Measurements from ENCODE around the gene SLC22A1. TPM values are rescaled to one million over a fixed set of nuclear protein-coding genes. Genes with fewer than 3 reads are reported as not detected.

SLC22A1 gene
- total RNA-seq, 1 experiment from 2014 or later = 0.86 TPM

DNA sequence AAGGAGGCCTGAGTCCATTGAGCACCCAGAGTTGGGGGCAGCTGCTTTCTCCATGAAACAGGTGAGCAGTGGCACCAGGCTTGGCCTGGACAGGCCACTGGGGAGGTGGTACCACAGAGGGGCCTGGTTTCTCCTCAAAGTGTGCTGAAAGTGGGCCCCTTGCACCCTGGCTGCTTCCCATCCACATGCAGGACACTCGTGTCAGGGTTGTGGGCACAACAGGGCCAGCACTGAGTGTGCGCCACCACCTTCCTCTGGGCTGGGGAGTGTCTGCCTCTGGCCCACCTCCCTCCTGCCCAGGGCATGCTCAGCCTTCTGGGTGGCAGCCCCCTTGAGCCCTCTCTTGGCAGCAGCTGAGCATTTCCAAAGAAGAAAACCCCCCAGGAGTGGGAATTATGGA lies 5.2 kb upstream of the SLC22A1 start:
- Histone ChIP-seq H3K4me2 (ENCODE audit: low read length) (no peak overlapping the region), H3K9me3 (ENCODE audit: control insufficient read depth in 1 of 2, insufficient read depth in 1 of 2, low read depth in 1 of 2, low read length in 2 of 2) (peaks cover 6% of the 10 kb centered on the region in 2 experiments; a peak in 1 of 4 replicates), H3K27me3 (ENCODE audit: insufficient read depth, low read length) (no peaks in the 10 kb centered on the region), H2AFZ (ENCODE audit: low read depth, low read length, poor library complexity, severe bottlenecking) (no peak overlapping the region), H3K4me3 (replicated peaks in 1 of 2; ENCODE audit: low read depth in 1 of 2, low read length in 2 of 2) (no peak overlapping the region), H3K36me3 (ENCODE audit: control insufficient read depth in 1 of 2, insufficient read depth in 2 of 2, low read length in 2 of 2) (no peaks in the 10 kb centered on the region), H3K9ac (ENCODE audit: low read length) (no peak overlapping the region), H4K20me1 (ENCODE audit: insufficient read depth) (no peaks in the 10 kb centered on the region), H3K27ac (ENCODE audit: low read depth, low read length) (no peak overlapping the region), H3K79me2 (ENCODE audit: insufficient read depth, low read length) (no peaks in the 10 kb centered on the region), H3K4me1 (ENCODE audit: control insufficient read depth in 1 of 2, insufficient read depth in 2 of 2, low read length in 2 of 2) (no peaks in the 10 kb centered on the region), H3K9me2 (ENCODE audit: insufficient read depth) (no peaks in the 10 kb centered on the region)
- ChIA-PET POLR2A (no interaction called here), RAD21 (ENCODE audit: low non-redundant PET in 1 of 2, low total read pairs in 2 of 2, uncharacterized antibody in 2 of 2, unreplicated experiment in 2 of 2) (no interaction called here), CTCF (no interaction called here)
- TF ChIP-seq, protein P1, sequence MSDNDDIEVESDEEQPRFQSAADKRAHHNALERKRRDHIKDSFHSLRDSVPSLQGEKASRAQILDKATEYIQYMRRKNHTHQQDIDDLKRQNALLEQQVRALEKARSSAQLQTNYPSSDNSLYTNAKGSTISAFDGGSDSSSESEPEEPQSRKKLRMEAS (IDR thresholded peaks at IDR 0.05) = no peak
- TF ChIP-seq, protein P2, sequence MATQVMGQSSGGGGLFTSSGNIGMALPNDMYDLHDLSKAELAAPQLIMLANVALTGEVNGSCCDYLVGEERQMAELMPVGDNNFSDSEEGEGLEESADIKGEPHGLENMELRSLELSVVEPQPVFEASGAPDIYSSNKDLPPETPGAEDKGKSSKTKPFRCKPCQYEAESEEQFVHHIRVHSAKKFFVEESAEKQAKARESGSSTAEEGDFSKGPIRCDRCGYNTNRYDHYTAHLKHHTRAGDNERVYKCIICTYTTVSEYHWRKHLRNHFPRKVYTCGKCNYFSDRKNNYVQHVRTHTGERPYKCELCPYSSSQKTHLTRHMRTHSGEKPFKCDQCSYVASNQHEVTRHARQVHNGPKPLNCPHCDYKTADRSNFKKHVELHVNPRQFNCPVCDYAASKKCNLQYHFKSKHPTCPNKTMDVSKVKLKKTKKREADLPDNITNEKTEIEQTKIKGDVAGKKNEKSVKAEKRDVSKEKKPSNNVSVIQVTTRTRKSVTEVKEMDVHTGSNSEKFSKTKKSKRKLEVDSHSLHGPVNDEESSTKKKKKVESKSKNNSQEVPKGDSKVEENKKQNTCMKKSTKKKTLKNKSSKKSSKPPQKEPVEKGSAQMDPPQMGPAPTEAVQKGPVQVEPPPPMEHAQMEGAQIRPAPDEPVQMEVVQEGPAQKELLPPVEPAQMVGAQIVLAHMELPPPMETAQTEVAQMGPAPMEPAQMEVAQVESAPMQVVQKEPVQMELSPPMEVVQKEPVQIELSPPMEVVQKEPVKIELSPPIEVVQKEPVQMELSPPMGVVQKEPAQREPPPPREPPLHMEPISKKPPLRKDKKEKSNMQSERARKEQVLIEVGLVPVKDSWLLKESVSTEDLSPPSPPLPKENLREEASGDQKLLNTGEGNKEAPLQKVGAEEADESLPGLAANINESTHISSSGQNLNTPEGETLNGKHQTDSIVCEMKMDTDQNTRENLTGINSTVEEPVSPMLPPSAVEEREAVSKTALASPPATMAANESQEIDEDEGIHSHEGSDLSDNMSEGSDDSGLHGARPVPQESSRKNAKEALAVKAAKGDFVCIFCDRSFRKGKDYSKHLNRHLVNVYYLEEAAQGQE (IDR thresholded peaks at IDR 0.05; ENCODE audit: low read depth) = no peak
- TF ChIP-seq EZH2phosphoT487 (IDR thresholded peaks at IDR 0.05; ENCODE audit: borderline replicate concordance) (no peak), TCF7L2 (IDR thresholded peaks at IDR 0.05; ENCODE audit: borderline replicate concordance, extremely low read depth, insufficient read depth, insufficient read length) (no peak)
- BruUV-seq (replicated peaks) = no TSS peak
- intact Hi-C loops (cut with micrococcal nuclease) = no loop called here
- DNase-seq (ENCODE audit: low read depth, low spot score) = no peak
- no peak for ATAC-seq

DNA sequence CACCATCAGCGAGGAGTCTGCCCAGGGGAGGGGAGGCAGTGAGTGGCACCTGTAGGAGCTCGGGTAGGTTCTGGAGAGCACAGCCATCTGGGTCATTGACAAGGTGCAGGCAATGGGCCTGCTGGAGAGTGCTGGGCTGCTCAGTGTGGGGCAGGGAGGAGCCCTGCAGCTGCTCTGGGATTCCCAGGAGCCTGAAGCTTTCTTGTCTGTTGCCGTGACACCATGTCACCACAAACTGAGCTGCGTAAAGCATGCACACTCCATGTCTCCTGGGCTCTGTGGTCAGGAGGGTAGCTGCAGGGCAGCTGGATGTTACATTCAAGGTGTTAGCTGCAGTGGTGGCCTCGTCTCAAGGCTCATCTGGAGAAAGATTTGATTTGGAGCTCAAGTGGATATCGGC lies 4.5 kb upstream of the SLC22A1 start:
- no TSS peak for BruUV-seq (replicated peaks)
- no peak for DNase-seq (ENCODE audit: low read depth, low spot score)
- Histone ChIP-seq H3K9me3 (ENCODE audit: control insufficient read depth in 1 of 2, insufficient read depth in 1 of 2, low read depth in 1 of 2, low read length in 2 of 2) (peaks cover 6% of the 10 kb centered on the region in 2 experiments; a peak in 1 of 4 replicates), H3K79me2 (ENCODE audit: insufficient read depth, low read length) (no peaks in the 10 kb centered on the region), H3K4me2 (ENCODE audit: low read length) (no peak overlapping the region), H3K9ac (ENCODE audit: low read length) (no peak overlapping the region), H3K36me3 (ENCODE audit: control insufficient read depth in 1 of 2, insufficient read depth in 2 of 2, low read length in 2 of 2) (no peaks in the 10 kb centered on the region), H4K20me1 (ENCODE audit: insufficient read depth) (no peaks in the 10 kb centered on the region), H3K4me3 (replicated peaks in 1 of 2; ENCODE audit: low read depth in 1 of 2, low read length in 2 of 2) (no peak overlapping the region), H3K27me3 (ENCODE audit: insufficient read depth, low read length) (no peaks in the 10 kb centered on the region), H3K27ac (ENCODE audit: low read depth, low read length) (no peak overlapping the region), H3K4me1 (ENCODE audit: control insufficient read depth in 1 of 2, insufficient read depth in 2 of 2, low read length in 2 of 2) (no peaks in the 10 kb centered on the region), H2AFZ (ENCODE audit: low read depth, low read length, poor library complexity, severe bottlenecking) (no peak overlapping the region), H3K9me2 (ENCODE audit: insufficient read depth) (no peaks in the 10 kb centered on the region)
- ATAC-seq = no peak
- ChIA-PET POLR2A (no interaction called here), CTCF (no interaction called here), RAD21 (ENCODE audit: low non-redundant PET in 1 of 2, low total read pairs in 2 of 2, uncharacterized antibody in 2 of 2, unreplicated experiment in 2 of 2) (no interaction called here)
- intact Hi-C loops (cut with micrococcal nuclease) = no loop called here
- TF ChIP-seq, protein P1 (IDR thresholded peaks at IDR 0.05) = no peak
- TF ChIP-seq ZNF274 (IDR thresholded peaks at IDR 0.05; ENCODE audit: low read depth, low read length) = no peak
- TF ChIP-seq, protein P3, sequence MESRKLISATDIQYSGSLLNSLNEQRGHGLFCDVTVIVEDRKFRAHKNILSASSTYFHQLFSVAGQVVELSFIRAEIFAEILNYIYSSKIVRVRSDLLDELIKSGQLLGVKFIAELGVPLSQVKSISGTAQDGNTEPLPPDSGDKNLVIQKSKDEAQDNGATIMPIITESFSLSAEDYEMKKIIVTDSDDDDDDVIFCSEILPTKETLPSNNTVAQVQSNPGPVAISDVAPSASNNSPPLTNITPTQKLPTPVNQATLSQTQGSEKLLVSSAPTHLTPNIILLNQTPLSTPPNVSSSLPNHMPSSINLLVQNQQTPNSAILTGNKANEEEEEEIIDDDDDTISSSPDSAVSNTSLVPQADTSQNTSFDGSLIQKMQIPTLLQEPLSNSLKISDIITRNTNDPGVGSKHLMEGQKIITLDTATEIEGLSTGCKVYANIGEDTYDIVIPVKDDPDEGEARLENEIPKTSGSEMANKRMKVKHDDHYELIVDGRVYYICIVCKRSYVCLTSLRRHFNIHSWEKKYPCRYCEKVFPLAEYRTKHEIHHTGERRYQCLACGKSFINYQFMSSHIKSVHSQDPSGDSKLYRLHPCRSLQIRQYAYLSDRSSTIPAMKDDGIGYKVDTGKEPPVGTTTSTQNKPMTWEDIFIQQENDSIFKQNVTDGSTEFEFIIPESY (IDR thresholded peaks at IDR 0.05; ENCODE audit: extremely low read depth, insufficient replicate concordance, low read length) = no peak
- TF ChIP-seq, protein P4, sequence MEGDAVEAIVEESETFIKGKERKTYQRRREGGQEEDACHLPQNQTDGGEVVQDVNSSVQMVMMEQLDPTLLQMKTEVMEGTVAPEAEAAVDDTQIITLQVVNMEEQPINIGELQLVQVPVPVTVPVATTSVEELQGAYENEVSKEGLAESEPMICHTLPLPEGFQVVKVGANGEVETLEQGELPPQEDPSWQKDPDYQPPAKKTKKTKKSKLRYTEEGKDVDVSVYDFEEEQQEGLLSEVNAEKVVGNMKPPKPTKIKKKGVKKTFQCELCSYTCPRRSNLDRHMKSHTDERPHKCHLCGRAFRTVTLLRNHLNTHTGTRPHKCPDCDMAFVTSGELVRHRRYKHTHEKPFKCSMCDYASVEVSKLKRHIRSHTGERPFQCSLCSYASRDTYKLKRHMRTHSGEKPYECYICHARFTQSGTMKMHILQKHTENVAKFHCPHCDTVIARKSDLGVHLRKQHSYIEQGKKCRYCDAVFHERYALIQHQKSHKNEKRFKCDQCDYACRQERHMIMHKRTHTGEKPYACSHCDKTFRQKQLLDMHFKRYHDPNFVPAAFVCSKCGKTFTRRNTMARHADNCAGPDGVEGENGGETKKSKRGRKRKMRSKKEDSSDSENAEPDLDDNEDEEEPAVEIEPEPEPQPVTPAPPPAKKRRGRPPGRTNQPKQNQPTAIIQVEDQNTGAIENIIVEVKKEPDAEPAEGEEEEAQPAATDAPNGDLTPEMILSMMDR (IDR thresholded peaks at IDR 0.05 in 2 of 3, conservative IDR thresholded peaks at IDR 0.05 in 1 of 3; ENCODE audit: borderline replicate concordance in 1 of 3, insufficient read depth in 1 of 3, low read depth in 2 of 3, low read length in 2 of 3) = no peak
- no peak for TF ChIP-seq EZH2 (IDR thresholded peaks at IDR 0.05)
- TF ChIP-seq FOSL1 (IDR thresholded peaks at IDR 0.05; ENCODE audit: low read depth) = no peak
